GM13976 (cell line): ENCODE results near the gene MRPS2.

Experiments used
- DNase-seq: peaks from one replicate; pipeline ENCODE4 v3.0.0; 2012; ENCODE audit warnings: low spot score
- CTCF ChIP-seq: IDR thresholded peaks from 2 replicates; pipeline ENCODE4 v1.5.1; 2012; ENCODE audit warnings: borderline replicate concordance, mild to moderate bottlenecking; ENCODE audit not compliant: insufficient read depth; ENCODE audit errors: extremely low read depth, missing control alignments, control extremely low read depth
- in situ Hi-C: fragments of 300-500 bp; cut with MboI; formaldehyde crosslinking; loops from one replicate; pipeline ENCODE4 v1.12.0; 2022; ENCODE audit warnings: low sequenced_read_pairs, mixed read lengths, inconsistent platforms; ENCODE audit not compliant: unreplicated experiment

MRPS2 gene

GRCh38 chr9:135461936-135462335 is 38.5 kb upstream of the MRPS2 start:
- TF ChIP-seq CTCF: no peak
- no peak for DNase-seq
- in situ Hi-C loops: no loop called here

GRCh38 chr9:135463140-135463539 is 37.3 kb upstream of the MRPS2 start:
- in situ Hi-C loops: no loop called here
- no peak for DNase-seq

GRCh38 chr9:135464181-135464580 is 36.3 kb upstream of the MRPS2 start:
- no peak for TF ChIP-seq CTCF
- DNase-seq: no peak
- in situ Hi-C loops: no loop called here

More at GRCh38 chr9:135463140-135463539, 37.3 kb upstream of the MRPS2 start:
- no peak for TF ChIP-seq CTCF

- in situ Hi-C loops: no loop called here
- no peak for TF ChIP-seq CTCF
- DNase-seq: no peak
Measured at GRCh38 chr9:135468854-135469521, 31.5 kb upstream of the MRPS2 start.

- no peak for TF ChIP-seq CTCF
- in situ Hi-C loops: no loop called here
- DNase-seq: no peak
Measured at GRCh38 chr9:135471791-135472640, 28.5 kb upstream of the MRPS2 start.

GRCh38 chr9:135473972-135474543 is 26.4 kb upstream of the MRPS2 start:
- DNase-seq: no peak
- in situ Hi-C loops: no loop called here
- no peak for TF ChIP-seq CTCF
